Urinary bladder (tissue), 4 donors: ENCODE data around the gene PGAP1. TPM values are rescaled to one million over a fixed set of nuclear protein-coding genes. Genes with fewer than 3 reads are reported as not detected.
"Not testable (repeated sequence)": the region's sequence is repeated elsewhere in the genome, so short reads cannot be mapped to it uniquely, and the experiment has no call there.

Experiments
- DNase-seq: peaks from one replicate; pipeline ENCODE4 v3.0.0-alpha.2; 2015; ENCODE audit errors: extremely low spot score
- H3K27ac ChIP-seq: one replicate; pipeline ENCODE4 v1.5.1; 2013; ENCODE audit warnings: low read depth, mild to moderate bottlenecking, moderate library complexity
- H3K36me3 ChIP-seq: one replicate; pipeline ENCODE4 v1.6.1; 2013; ENCODE audit warnings: mild to moderate bottlenecking, moderate library complexity; ENCODE audit not compliant: insufficient read depth
- H3K4me1 ChIP-seq: one replicate; pipeline ENCODE4 v1.6.1; 2013; ENCODE audit warnings: mild to moderate bottlenecking, moderate library complexity; ENCODE audit not compliant: insufficient read depth
- H3K4me3 ChIP-seq: one replicate; pipeline ENCODE4 v1.5.1; 2013; ENCODE audit warnings: low read depth, low read length
- WGBS: extraction: QIAGEN DNeasy Blood & Tissue Kit; methylation state at CpG from one replicate; pipeline ENCODE4 v1.1.7; 2013; 5-methylcytosine and 5-hydroxymethylcytosine counted together
- polyA plus RNA-seq: library from polyadenylated mRNA; stranded (reverse); fragments of 200-250 nt; gene quantifications from one replicate; pipeline ENCODE4 v1.2.3, GENCODE V29; 2013
- total RNA-seq: library from RNA; depleted of rRNA; stranded (reverse); fragments of >200 nt; gene quantifications from one replicate; pipeline ENCODE4 v1.2.3, GENCODE V29; 2014
- donor health status: healthy with polysubstance abuse.
- donor health status: healthy.

Gene PGAP1
- total and polyA plus RNA-seq, 2 donors, result 3.2 to 72.5 TPM

DNA sequence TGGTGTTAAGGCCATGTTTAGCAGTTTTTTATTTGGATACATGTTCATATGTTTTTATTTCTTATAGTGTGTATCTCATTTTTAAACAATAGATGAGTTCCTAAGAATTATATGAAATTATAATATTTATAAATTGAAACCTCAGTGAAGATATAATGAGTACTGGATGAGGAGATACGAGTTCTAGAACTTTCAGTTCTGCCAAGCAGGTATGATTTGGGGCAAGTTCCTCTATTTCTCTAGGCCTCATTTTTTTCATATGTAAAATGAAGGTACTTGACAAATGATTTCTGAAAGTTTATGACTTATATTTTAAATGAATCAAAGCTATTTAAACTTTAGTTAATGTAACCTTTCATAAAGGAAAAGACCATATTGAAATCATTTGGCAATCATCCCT, 8.2 kb upstream of the PGAP1 start:
- no peak overlapping the region for H3K4me3 ChIP-seq
- WGBS, result 90% methylated on average over 1 of the region's 1 CpG
- no peak for DNase-seq

DNA sequence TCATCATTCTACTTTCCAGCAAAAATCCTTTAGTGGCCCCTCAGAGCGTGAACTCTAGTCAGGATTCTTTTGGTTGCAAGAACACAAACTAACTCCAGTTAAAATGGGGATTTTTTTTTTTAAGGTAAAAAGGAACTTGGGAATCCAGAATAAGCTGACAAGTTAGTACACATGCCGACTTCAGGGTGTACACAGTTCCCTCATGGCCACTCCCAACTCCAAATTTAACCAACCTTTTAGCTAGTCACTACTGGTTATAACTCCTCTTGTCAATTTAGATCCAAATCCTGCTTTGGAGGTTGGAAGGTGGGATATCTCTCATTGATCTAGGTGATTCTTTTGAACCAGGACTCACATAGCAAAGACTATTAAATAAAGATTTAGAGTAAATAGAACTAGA, 5.0 kb upstream of the PGAP1 start:
- WGBS, result 73% methylated on average over 2 of the region's 2 CpGs
- Histone ChIP-seq H3K4me3 (no peak overlapping the region), H3K36me3 (peaks cover 2% of the 10 kb centered on the region), H3K27ac (no peak overlapping the region), H3K4me1 (no peaks in the 10 kb centered on the region)
- DNase-seq, result no peak

More for the DNA sequence above, 8.2 kb upstream of the PGAP1 start:
- no peak overlapping the region for H3K27ac ChIP-seq
- H3K36me3 ChIP-seq, result peaks cover 2% of the 10 kb centered on the region
- no peaks in the 10 kb centered on the region for H3K4me1 ChIP-seq

DNA sequence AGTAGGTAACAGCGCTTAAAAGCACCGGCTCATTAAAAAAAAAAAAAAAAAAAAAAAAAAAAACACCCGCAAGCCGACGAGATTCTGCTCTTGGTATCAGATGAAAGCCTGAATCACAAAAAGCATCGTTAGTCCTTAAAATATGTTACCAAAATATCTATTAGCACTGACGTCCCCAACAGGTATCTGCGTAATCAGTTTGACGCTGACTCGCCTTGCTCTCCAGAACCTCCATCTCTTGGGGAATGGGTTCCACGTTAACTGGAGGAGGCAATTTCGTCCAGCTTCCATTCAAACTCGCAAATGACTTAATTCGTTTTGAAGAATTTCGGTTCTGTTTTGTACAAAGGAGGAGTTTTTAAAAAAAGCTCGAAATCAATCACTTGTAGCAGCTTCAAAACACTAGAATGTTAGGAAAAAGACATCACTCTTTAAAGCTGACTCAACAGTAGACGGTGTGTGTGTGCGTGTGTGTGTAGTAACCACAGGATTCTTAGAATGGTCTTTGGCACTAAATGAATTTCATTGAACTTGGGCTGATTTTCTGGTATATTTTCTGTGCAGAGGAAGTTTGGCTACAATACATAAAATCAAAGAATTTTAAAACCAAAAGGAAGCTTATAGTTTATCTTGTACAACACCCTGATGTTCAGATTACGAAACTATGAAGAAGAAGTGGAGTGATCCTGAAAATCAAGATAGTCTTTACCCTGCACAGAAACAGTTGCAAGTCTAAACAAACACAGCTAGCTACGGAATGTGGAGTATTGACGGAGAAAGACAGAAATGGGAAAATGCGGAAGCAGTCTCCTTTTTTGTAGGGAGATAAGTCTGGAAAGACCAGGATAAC, 1.1 kb upstream of the PGAP1 start:
- DNase-seq, result peak; percentile 58
- Histone ChIP-seq H3K4me1 (no peaks in the 10 kb centered on the region), H3K4me3 (peak overlapping the region; percentile 61), H3K27ac (peak overlapping the region; percentile 96), H3K36me3 (no peaks in the 10 kb centered on the region)
- 8% methylated on average over 22 of the region's 22 CpGs for WGBS

DNA sequence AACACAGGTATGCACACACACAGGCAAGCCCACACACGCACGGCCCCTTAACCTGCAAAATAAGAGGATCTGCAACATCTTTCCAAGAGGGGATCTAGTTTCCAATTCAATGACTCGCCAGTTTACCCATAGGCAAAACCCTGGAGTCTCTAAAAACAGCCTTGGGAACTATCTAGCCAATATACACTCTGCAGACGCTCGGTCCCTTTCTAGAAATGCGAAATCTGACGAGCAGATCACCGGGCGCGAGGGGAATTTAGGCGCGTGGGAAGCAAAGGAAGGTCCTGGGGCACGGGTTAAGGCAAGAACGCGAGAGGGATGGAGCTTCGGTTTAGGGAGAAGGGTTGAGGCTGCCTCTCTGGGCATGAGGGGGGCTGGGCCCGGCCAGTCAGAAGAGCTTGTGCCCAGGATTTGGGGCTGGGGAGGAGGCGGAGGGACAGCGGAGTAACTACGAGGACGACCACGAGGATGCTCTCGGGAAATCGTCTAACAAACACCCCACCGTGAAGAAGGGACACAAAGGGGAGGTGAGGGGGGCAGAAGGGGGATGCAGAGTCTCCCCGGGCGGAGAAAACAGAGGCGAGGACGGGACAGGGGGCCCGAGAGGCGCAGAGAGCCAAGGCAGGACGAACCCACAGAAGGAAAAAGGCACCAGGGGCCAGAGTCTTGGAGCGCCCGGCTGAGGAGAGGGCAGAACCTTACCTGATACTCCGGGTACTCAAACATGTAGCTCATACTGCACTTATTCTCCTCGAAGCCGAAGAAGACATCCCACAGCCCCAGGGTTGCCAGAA, 542 bp downstream of the PGAP1 start:
- peak; percentile 49 for DNase-seq
- Histone ChIP-seq H3K27ac (peak overlapping the region; percentile 96), H3K4me3 (peak overlapping the region; percentile 61), H3K4me1 (no peaks in the 10 kb centered on the region), H3K36me3 (no peaks in the 10 kb centered on the region)
- under 1% methylated on average over 37 of the region's 37 CpGs for WGBS

DNA sequence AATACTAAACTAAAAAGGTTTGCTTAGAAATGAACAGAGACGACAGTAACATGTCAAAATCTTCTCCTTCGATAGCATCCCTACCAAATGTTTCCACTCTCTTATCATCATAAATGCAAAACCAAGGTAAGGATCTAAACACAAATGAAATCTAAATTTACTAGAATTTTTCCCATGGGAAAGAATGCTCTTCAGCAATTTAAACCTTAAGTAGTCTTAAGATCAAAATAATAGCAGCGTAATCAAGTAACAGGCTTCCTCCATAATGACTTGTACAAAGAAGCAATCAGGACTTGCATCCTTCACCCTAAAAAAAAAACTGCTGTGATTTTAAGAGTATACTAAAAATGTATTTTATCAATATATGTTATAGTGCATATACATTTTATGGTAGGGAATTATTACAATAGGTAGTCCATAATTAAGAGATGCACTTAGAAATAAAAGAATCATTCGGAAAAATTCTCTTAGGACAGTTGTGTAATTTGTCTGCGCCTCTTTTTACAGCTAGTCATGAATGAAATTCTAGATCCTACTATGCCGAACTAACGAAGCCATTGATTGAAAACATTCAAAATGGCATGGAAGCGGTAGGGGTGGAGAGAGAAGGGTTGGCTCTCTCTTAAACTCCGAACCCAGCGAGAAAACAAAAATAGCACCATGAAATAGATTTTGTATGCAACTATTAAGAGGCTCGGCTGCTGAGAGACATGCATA, 1.3 kb downstream of the PGAP1 start:
- WGBS, result 19% methylated on average over 11 of the region's 11 CpGs
- Histone ChIP-seq H3K4me3 (peak overlapping the region; percentile 61), H3K4me1 (no peaks in the 10 kb centered on the region), H3K27ac (no peak overlapping the region), H3K36me3 (no peaks in the 10 kb centered on the region)
- no peak for DNase-seq

DNA sequence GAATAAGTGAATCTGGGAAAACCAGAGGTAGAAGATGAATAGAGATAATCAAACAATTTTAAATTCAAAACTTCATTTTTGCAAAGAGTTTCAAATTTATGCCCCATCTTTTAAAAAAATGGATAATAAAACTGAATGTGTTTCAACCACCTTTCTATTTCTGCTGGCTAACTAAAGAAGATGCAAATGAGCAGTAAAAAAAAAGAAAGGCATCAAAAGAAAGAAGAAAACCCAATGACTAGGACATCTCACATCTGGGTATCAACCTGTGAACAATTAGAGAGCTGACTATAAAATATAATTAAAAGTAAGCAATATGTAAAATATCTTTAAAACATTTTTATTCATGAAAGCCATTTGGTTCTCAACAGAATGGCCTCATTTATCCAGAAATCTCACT, 2.5 kb downstream of the PGAP1 start:
- H3K36me3 ChIP-seq, result no peaks in the 10 kb centered on the region
- no peak for DNase-seq
- no peak overlapping the region for H3K4me3 ChIP-seq
- no peak overlapping the region for H3K27ac ChIP-seq
- H3K4me1 ChIP-seq, result no peaks in the 10 kb centered on the region

DNA sequence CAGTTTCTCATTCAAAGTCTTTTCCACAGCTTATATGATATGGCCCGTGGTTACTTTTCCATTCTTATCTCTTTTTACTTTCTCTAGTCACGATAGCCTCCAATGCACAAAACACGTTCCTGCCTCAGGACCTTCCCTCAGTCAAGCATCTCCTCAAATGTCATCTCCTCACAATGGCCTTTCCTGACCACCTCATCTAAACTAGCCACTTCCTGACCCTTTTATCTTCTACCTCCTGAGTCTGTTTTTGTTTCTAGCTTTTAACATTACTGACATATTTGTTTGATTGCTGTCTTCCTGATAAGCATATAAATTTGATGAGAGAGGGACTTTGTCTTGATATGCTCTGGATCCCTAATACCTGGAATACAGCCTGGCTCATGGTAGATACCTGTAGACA, 7.6 kb downstream of the PGAP1 start:
- WGBS, result 94% methylated on average over 3 of the region's 3 CpGs
- Histone ChIP-seq H3K27ac (no peak overlapping the region), H3K4me1 (no peaks in the 10 kb centered on the region), H3K4me3 (no peak overlapping the region), H3K36me3 (peaks cover 2% of the 10 kb centered on the region)
- no peak for DNase-seq

DNA sequence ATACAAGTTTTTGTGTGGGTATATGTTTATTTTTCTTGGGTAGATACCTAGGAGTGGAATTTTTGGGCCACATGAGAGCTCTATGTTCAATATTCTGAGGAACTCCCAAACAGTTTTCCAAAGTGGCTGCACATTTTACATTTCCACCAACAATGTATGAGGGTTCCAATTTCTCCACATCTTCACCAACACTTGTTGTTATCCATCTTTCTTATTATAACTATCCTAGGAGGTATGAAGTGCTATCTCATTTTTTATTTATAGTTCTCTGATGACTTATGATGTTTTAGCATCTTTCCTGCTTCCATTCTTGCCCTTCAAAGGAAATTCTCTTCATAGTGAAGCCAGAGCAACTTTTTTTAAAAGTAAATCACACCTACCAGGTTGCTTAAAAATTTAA, 8.7 kb downstream of the PGAP1 start:
- Histone ChIP-seq H3K4me1 (no peaks in the 10 kb centered on the region), H3K4me3 (no peak overlapping the region), H3K27ac (no peak overlapping the region), H3K36me3 (peaks cover 2% of the 10 kb centered on the region)
- no peak for DNase-seq

DNA sequence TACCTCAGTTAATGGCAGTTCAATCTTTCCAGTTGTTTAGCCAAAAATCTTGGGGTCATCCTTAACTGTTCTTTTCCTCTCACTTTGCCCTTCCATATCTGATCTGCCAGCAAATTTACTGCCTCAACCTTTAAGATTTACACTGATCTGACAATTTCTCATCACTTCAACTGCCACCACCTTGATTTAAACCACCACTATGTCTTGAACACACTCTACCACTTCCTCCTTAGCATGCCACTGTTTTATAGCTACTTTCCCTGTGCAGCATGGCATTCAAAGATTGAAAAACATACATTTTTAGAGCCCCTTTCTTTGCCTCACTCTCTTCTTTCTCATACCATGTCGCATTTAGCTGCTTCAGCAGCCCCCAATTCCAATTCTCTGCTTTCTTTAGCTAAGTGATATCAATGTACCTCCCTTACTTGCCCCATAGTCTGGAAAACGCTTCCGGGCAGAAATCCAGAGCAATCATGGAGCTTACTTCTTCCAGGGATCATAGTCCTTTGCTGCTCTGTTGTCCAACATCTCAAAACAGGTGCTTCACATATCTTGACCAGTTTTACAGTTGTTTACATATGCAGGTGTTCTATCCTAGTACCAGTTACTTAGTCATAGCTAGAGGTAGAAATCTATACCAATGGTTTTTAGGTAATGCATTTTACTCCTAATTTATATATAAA, 10.9 kb downstream of the PGAP1 start:
- H3K4me3 ChIP-seq, result no peak overlapping the region
- no peaks in the 10 kb centered on the region for H3K4me1 ChIP-seq
- no peak overlapping the region for H3K27ac ChIP-seq
- 98% methylated on average over 3 of the region's 3 CpGs for WGBS
- DNase-seq, result no peak
- H3K36me3 ChIP-seq, result peaks cover 2% of the 10 kb centered on the region

DNA sequence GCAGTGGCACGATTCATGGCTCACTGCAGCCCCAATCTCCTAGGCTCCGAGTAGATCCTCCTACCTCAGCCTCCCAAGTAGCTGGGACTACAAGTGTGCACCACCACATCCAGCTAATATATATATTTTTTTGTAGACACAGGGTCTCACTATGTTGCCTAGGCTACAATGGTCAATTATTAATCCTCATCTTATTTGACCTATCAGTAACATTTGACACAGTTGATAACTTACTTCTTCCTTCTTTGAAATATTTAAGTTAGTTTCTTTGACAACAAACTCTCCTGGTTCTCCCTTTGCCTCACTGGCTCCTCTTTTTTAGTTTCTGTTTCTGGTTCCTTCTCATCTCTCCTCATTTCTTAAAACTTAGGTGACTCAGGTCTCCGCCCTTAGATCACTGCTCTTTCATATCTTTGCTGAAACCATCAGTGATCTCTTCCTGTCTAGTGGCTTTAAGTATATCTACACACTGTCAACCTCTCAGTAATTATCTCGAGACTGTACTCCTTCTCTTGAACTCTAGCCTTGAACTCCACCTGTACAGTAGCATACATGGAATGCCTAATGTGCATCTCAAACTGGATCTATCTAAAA, 11.5 kb downstream of the PGAP1 start:
- no peak for DNase-seq
- peaks cover 2% of the 10 kb centered on the region for H3K36me3 ChIP-seq
- H3K27ac ChIP-seq, result no peak overlapping the region
- no peaks in the 10 kb centered on the region for H3K4me1 ChIP-seq
- no peak overlapping the region for H3K4me3 ChIP-seq
- 94% methylated on average over 4 of the region's 4 CpGs for WGBS

DNA sequence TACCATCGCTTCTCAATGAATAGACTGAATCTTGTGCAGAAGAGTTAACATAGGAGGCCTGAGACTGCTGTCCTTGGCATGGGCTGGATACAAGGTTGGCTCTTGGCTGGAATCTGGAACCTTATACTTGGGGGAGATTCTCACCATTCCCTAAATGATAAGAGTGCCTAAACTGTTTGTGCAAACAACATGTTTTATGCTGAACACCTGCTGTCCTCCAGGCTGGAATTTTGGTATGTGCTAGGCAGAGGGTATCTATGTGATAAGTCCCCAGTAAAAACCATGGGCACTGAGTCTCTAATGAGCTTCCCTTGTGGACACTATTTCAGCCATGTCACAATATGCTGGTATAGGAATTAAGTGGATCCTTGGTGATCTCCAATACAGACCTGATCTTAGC, 12.8 kb downstream of the PGAP1 start:
- no peak overlapping the region for H3K4me3 ChIP-seq
- DNase-seq, result no peak
- H3K27ac ChIP-seq, result no peak overlapping the region
- H3K4me1 ChIP-seq, result no peaks in the 10 kb centered on the region
- 99% methylated on average over 1 of the region's 1 CpG for WGBS
- H3K36me3 ChIP-seq, result peaks cover 2% of the 10 kb centered on the region

DNA sequence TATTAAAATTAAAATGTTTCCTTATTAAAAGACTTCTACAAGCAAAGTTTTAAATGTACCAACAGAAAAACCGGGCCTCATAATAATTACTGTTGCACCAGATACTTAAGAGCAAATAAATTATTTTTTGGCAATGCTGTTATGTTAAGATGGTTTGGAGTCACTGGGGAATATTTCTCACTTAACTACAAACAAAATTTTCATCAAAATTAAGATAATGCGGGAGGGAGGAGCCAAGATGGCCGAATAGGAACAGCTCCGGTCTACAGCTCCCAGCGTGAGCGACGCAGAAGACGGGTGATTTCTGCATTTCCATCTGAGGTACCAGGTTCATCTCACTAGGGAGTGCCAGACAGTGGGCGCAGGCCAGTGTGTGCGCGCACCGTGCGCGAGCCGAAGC, 21.1 kb downstream of the PGAP1 start:
- H3K36me3 ChIP-seq, H3K4me1 ChIP-seq, H3K4me3 ChIP-seq, DNase-seq, H3K27ac ChIP-seq: not testable (repeated sequence)
- 84% methylated on average over 8 of the region's 15 CpGs for WGBS

DNA sequence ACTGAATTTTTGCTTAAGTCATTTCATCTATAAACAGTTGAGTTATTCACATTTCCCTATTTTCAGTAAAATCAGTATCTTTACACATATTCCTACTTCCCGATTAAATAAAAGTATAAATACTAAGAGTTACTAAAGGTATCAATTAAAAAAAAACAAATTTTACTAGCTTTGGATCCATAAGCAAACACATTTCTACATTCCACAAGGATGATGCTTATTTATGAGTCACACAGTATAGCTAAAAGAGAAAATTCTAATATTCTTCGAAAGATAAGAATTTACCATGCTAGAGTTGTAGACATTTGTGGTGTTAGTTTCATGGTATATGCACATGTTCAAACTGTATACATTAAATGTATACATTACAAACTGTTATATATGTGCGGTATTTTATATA, 23.7 kb downstream of the PGAP1 start:
- no peak for DNase-seq
- Histone ChIP-seq H3K27ac (no peak overlapping the region), H3K4me1 (no peaks in the 10 kb centered on the region), H3K4me3 (no peak overlapping the region), H3K36me3 (no peaks in the 10 kb centered on the region)
- 91% methylated on average over 3 of the region's 3 CpGs for WGBS
